ENCODE data around the gene BCO2.
"Not testable (repeated sequence)": the region's sequence is repeated elsewhere in the genome, so short reads cannot be mapped to it uniquely, and the experiment has no call there.

The BCO2 gene

GRCh38 chr11:112196519-112197087, 21.3 kb downstream of the BCO2 start:
- H3K79me1 ChIP-seq (ENCODE audit: low read length), result no peaks in the 10 kb centered on the region
- H3K79me2 ChIP-seq (ENCODE audit: control insufficient read depth, insufficient read depth, low read length, poor library complexity), result no peaks in the 10 kb centered on the region
- H2BK120ac ChIP-seq (ENCODE audit: insufficient read depth, low read length, poor library complexity), result no peak overlapping the region
- H3K4me1 ChIP-seq (ENCODE audit: control insufficient read depth in 1 of 2, insufficient read depth in 2 of 2, low read length in 2 of 2), result no peaks in the 10 kb centered on the region
- no peak overlapping the region for H3K14ac ChIP-seq (ENCODE audit: low read length)
- no peak overlapping the region for H3K23ac ChIP-seq (ENCODE audit: low read length)
- no peak overlapping the region for H3K9ac ChIP-seq (ENCODE audit: low read length)
- no peak overlapping the region for H2BK12ac ChIP-seq (ENCODE audit: low read length)
- H2BK5ac ChIP-seq (ENCODE audit: low read depth, low read length, poor library complexity), result no peak overlapping the region
- H3K4me3 ChIP-seq (ENCODE audit: low read depth, low read length), result no peak overlapping the region
- WGBS (ENCODE audit: extremely low coverage, insufficient coverage, insufficient read length), result no CpG with 5 or more reads among the region's 2 CpGs
- no peak overlapping the region for H2AK5ac ChIP-seq (ENCODE audit: low read length)
- H3K4ac ChIP-seq (ENCODE audit: low read depth, low read length), result no peak overlapping the region
- H3K27ac ChIP-seq (ENCODE audit: low read depth, low read length), result no peak overlapping the region
- no peak overlapping the region for H3K4me2 ChIP-seq (ENCODE audit: low read length)
- no peaks in the 10 kb centered on the region for H3K27me3 ChIP-seq (ENCODE audit: insufficient read depth, low read length)
- H3K9me3 ChIP-seq (ENCODE audit: insufficient read depth, low read depth, low read length), result no peaks in the 10 kb centered on the region
- H4K12ac ChIP-seq (ENCODE audit: low read depth, low read length), result no peak overlapping the region
- no peak overlapping the region for H4K91ac ChIP-seq (ENCODE audit: low read depth, low read length)
- no peak overlapping the region for H3K18ac ChIP-seq (ENCODE audit: low read length)
- H4K8ac ChIP-seq (ENCODE audit: low read depth, low read length), result no peak overlapping the region
- H3K36me3 ChIP-seq (ENCODE audit: control insufficient read depth in 1 of 2, insufficient read depth in 2 of 2, low read length in 2 of 2), result no peaks in the 10 kb centered on the region
- H2AFZ ChIP-seq (ENCODE audit: insufficient read depth, low read length, poor library complexity), result no peak overlapping the region
- no peak for DNase-seq

- not testable (repeated sequence) for H3K4ac ChIP-seq (ENCODE audit: low read depth, low read length); H3K36me3 ChIP-seq (ENCODE audit: control insufficient read depth in 1 of 2, insufficient read depth in 2 of 2, low read length in 2 of 2); H3K4me3 ChIP-seq (ENCODE audit: low read depth, low read length); H3K79me2 ChIP-seq (ENCODE audit: control insufficient read depth, insufficient read depth, low read length, poor library complexity); H3K9ac ChIP-seq (ENCODE audit: low read length); H4K8ac ChIP-seq (ENCODE audit: low read depth, low read length); H3K79me1 ChIP-seq (ENCODE audit: low read length); H3K4me2 ChIP-seq (ENCODE audit: low read length); H3K14ac ChIP-seq (ENCODE audit: low read length); H3K27ac ChIP-seq (ENCODE audit: low read depth, low read length); H3K4me1 ChIP-seq (ENCODE audit: control insufficient read depth in 1 of 2, insufficient read depth in 2 of 2, low read length in 2 of 2); H3K18ac ChIP-seq (ENCODE audit: low read length); H2BK120ac ChIP-seq (ENCODE audit: insufficient read depth, low read length, poor library complexity); H3K23ac ChIP-seq (ENCODE audit: low read length); H4K12ac ChIP-seq (ENCODE audit: low read depth, low read length); H2BK5ac ChIP-seq (ENCODE audit: low read depth, low read length, poor library complexity); H2AK5ac ChIP-seq (ENCODE audit: low read length); H3K9me3 ChIP-seq (ENCODE audit: insufficient read depth, low read depth, low read length); DNase-seq; H2BK12ac ChIP-seq (ENCODE audit: low read length); H4K91ac ChIP-seq (ENCODE audit: low read depth, low read length); H3K27me3 ChIP-seq (ENCODE audit: insufficient read depth, low read length); H2AFZ ChIP-seq (ENCODE audit: insufficient read depth, low read length, poor library complexity)
- WGBS (ENCODE audit: extremely low coverage, insufficient coverage, insufficient read length), result no CpG with 5 or more reads among the region's 4 CpGs
Measured at GRCh38 chr11:112199101-112199500, 23.8 kb downstream of the BCO2 start.

GRCh38 chr11:112200252-112200651, 24.9 kb downstream of the BCO2 start:
- Histone ChIP-seq H3K14ac (ENCODE audit: low read length) (no peak overlapping the region), H3K18ac (ENCODE audit: low read length) (no peak overlapping the region), H3K79me1 (ENCODE audit: low read length) (no peaks in the 10 kb centered on the region), H3K79me2 (ENCODE audit: control insufficient read depth, insufficient read depth, low read length, poor library complexity) (no peaks in the 10 kb centered on the region), H3K27me3 (ENCODE audit: insufficient read depth, low read length) (no peaks in the 10 kb centered on the region), H3K36me3 (ENCODE audit: control insufficient read depth in 1 of 2, insufficient read depth in 2 of 2, low read length in 2 of 2) (no peaks in the 10 kb centered on the region), H3K9ac (ENCODE audit: low read length) (no peak overlapping the region), H2AK5ac (ENCODE audit: low read length) (no peak overlapping the region), H2AFZ (ENCODE audit: insufficient read depth, low read length, poor library complexity) (no peak overlapping the region), H4K12ac (ENCODE audit: low read depth, low read length) (no peak overlapping the region), H3K9me3 (ENCODE audit: insufficient read depth, low read depth, low read length) (no peaks in the 10 kb centered on the region), H3K23ac (ENCODE audit: low read length) (no peak overlapping the region), H4K91ac (ENCODE audit: low read depth, low read length) (no peak overlapping the region), H3K27ac (ENCODE audit: low read depth, low read length) (no peak overlapping the region), H2BK120ac (ENCODE audit: insufficient read depth, low read length, poor library complexity) (no peak overlapping the region), H3K4me3 (ENCODE audit: low read depth, low read length) (no peak overlapping the region), H3K4ac (ENCODE audit: low read depth, low read length) (no peak overlapping the region), H4K8ac (ENCODE audit: low read depth, low read length) (no peak overlapping the region), H2BK12ac (ENCODE audit: low read length) (no peak overlapping the region), H3K4me2 (ENCODE audit: low read length) (no peak overlapping the region), H2BK5ac (ENCODE audit: low read depth, low read length, poor library complexity) (no peak overlapping the region), H3K4me1 (ENCODE audit: control insufficient read depth in 1 of 2, insufficient read depth in 2 of 2, low read length in 2 of 2) (no peaks in the 10 kb centered on the region)
- WGBS (ENCODE audit: extremely low coverage, insufficient coverage, insufficient read length), result no CpG with 5 or more reads among the region's 2 CpGs
- DNase-seq, result no peak

GRCh38 chr11:112206071-112206470, 30.8 kb downstream of the BCO2 start:
- no peak overlapping the region for H2AFZ ChIP-seq (ENCODE audit: insufficient read depth, low read length, poor library complexity)

More at GRCh38 chr11:112206071-112206470, 30.8 kb downstream of the BCO2 start:
- no peak overlapping the region for H3K23ac ChIP-seq (ENCODE audit: low read length)
- H3K27ac ChIP-seq (ENCODE audit: low read depth, low read length), result no peak overlapping the region
- H3K14ac ChIP-seq (ENCODE audit: low read length), result no peak overlapping the region
- H2BK12ac ChIP-seq (ENCODE audit: low read length), result no peak overlapping the region
- no peaks in the 10 kb centered on the region for H3K79me1 ChIP-seq (ENCODE audit: low read length)
- no peaks in the 10 kb centered on the region for H3K4me1 ChIP-seq (ENCODE audit: control insufficient read depth in 1 of 2, insufficient read depth in 2 of 2, low read length in 2 of 2)
- H3K9me3 ChIP-seq (ENCODE audit: insufficient read depth, low read depth, low read length), result peaks cover 3% of the 10 kb centered on the region
- H2BK5ac ChIP-seq (ENCODE audit: low read depth, low read length, poor library complexity), result no peak overlapping the region
- H2AK5ac ChIP-seq (ENCODE audit: low read length), result no peak overlapping the region
- H3K4me2 ChIP-seq (ENCODE audit: low read length), result no peak overlapping the region
- no peak overlapping the region for H4K12ac ChIP-seq (ENCODE audit: low read depth, low read length)
- H4K91ac ChIP-seq (ENCODE audit: low read depth, low read length), result no peak overlapping the region
- no peak overlapping the region for H3K18ac ChIP-seq (ENCODE audit: low read length)
- H3K27me3 ChIP-seq (ENCODE audit: insufficient read depth, low read length), result no peaks in the 10 kb centered on the region
- no peak overlapping the region for H3K4ac ChIP-seq (ENCODE audit: low read depth, low read length)
- no peak overlapping the region for H3K9ac ChIP-seq (ENCODE audit: low read length)
- no peak overlapping the region for H4K8ac ChIP-seq (ENCODE audit: low read depth, low read length)
- no peak overlapping the region for H2BK120ac ChIP-seq (ENCODE audit: insufficient read depth, low read length, poor library complexity)
- no peak overlapping the region for H3K4me3 ChIP-seq (ENCODE audit: low read depth, low read length)
- no CpG with 5 or more reads among the region's 23 CpGs for WGBS (ENCODE audit: extremely low coverage, insufficient coverage, insufficient read length)
- no peaks in the 10 kb centered on the region for H3K79me2 ChIP-seq (ENCODE audit: control insufficient read depth, insufficient read depth, low read length, poor library complexity)
- H3K36me3 ChIP-seq (ENCODE audit: control insufficient read depth in 1 of 2, insufficient read depth in 2 of 2, low read length in 2 of 2), result no peaks in the 10 kb centered on the region
- DNase-seq, result no peak
